Esophagus squamous epithelium (tissue), 5 donors: ENCODE results near the gene CHCHD3. TPM values are rescaled to one million over a fixed set of nuclear protein-coding genes. Genes with fewer than 3 reads are reported as not detected.

ENCODE experiments used
- DNase-seq: peaks from one replicate; lab custom pipeline; 2025; lab: John Stamatoyannopoulos, UW
- H3K27ac ChIP-seq, 4 donors: fragments of 200-600 bp; sonication (generic); one replicate each; pipeline ENCODE4 v1.5.1; 2016 to 2019; ENCODE audit warnings: mild to moderate bottlenecking in 1 of 4
- H3K27me3 ChIP-seq, 4 donors: fragments of 200-600 bp; sonication (generic); 1 replicate in 3 of 4; 2 replicates in 1 of 4; pipeline versions ENCODE4 v1.5.1 to v1.6.0; 2017 to 2021; ENCODE audit warnings: antibody characterized with exemption in 1 of 4
- H3K36me3 ChIP-seq, 3 donors: fragments of 200-600 bp; sonication (generic); one replicate each; pipeline ENCODE4 v1.5.1; 2016 to 2019
- H3K4me1 ChIP-seq, 3 donors: fragments of 200-600 bp; sonication (generic); one replicate each; pipeline ENCODE4 v1.5.1; 2017 to 2019
- H3K4me3 ChIP-seq, 4 donors: fragments of 200-600 bp; sonication (generic); 1 replicate in 3 of 4; 2 replicates in 1 of 4; pipeline ENCODE4 v1.5.1; 2016 to 2019; ENCODE audit warnings: mild to moderate bottlenecking in 2 of 4, moderate library complexity in 1 of 4
- H3K9me3 ChIP-seq, 3 donors: fragments of 200-600 bp; sonication (generic); one replicate each; pipeline ENCODE4 v1.5.1; 2016 to 2019
- POLR2A ChIP-seq, 4 donors: fragments of 450-650 bp; IDR thresholded peaks; one replicate each; pipeline ENCODE4 v1.6.1; 2017; ENCODE audit warnings: antibody characterized with exemption in 4 of 4, mild to moderate bottlenecking in 4 of 4, moderate library complexity in 3 of 4
- WGBS, 2 donors: methylation state at CpG; one replicate each; pipeline ENCODE4 v1.1.5; 2018; 5-methylcytosine and 5-hydroxymethylcytosine counted together
- intact Hi-C: fragments of 100-400 bp; cut with DNase I; formaldehyde crosslinking; loops from one replicate; pipeline ENCODE4 v1.15.0; 2022
- total RNA-seq, 4 donors: library from RNA; depleted of rRNA; stranded (reverse); fragments of >200 nt; gene quantifications; one replicate each; pipeline ENCODE4 v1.1.0, GENCODE V29; 2016
- TF ChIP-seq, protein P1 (sequence below), 6 experiments: fragments of 450-650 bp in 4 of 6; fragments of 200-600 bp in 2 of 6; sonication (generic) in 2 of 6; IDR thresholded peaks; one replicate each; pipeline ENCODE4 v1.5.1; 2016 to 2019; ENCODE audit warnings: antibody characterized with exemption in 6 of 6, mild to moderate bottlenecking in 4 of 6, moderate library complexity in 4 of 6
- donor health status: DM: yes; HTN: yes; CAD: no.

CHCHD3 gene
- total RNA-seq, 4 donors from 2014 or later: 36.8 to 55.0 (median 40.9) TPM

GRCh38 chr7:133070562-133070961, 11.3 kb downstream of the CHCHD3 start:
- intact Hi-C loops: no loop called here

GRCh38 chr7:133065301-133065700, 16.6 kb downstream of the CHCHD3 start:
- H3K4me3 ChIP-seq: no peak overlapping the region
- intact Hi-C loops: no loop called here
- H3K27ac ChIP-seq: no peak overlapping the region
- 94 to 95% methylated on average over 1 of the region's 1 CpG for WGBS, 2 donors
- H3K4me1 ChIP-seq: peaks cover 0 to 1% (median 0%) of the 10 kb centered on the region in 3 donors
- H3K36me3 ChIP-seq: peaks cover 0 to 45% (median 0%) of the 10 kb centered on the region in 3 donors
- TF ChIP-seq POLR2A (IDR thresholded peaks at IDR 0.05): no peak
- TF ChIP-seq, protein P1, sequence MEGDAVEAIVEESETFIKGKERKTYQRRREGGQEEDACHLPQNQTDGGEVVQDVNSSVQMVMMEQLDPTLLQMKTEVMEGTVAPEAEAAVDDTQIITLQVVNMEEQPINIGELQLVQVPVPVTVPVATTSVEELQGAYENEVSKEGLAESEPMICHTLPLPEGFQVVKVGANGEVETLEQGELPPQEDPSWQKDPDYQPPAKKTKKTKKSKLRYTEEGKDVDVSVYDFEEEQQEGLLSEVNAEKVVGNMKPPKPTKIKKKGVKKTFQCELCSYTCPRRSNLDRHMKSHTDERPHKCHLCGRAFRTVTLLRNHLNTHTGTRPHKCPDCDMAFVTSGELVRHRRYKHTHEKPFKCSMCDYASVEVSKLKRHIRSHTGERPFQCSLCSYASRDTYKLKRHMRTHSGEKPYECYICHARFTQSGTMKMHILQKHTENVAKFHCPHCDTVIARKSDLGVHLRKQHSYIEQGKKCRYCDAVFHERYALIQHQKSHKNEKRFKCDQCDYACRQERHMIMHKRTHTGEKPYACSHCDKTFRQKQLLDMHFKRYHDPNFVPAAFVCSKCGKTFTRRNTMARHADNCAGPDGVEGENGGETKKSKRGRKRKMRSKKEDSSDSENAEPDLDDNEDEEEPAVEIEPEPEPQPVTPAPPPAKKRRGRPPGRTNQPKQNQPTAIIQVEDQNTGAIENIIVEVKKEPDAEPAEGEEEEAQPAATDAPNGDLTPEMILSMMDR (IDR thresholded peaks at IDR 0.05): no peak
- DNase-seq: no peak
- H3K9me3 ChIP-seq: no peaks in the 10 kb centered on the region
- H3K27me3 ChIP-seq: no peaks in the 10 kb centered on the region

More at GRCh38 chr7:133070562-133070961, 11.3 kb downstream of the CHCHD3 start:
- Histone ChIP-seq H3K27ac (no peak overlapping the region), H3K9me3 (no peaks in the 10 kb centered on the region), H3K4me3 (no peak overlapping the region), H3K4me1 (peaks cover 0 to 11% (median 4%) of the 10 kb centered on the region in 3 donors), H3K27me3 (no peaks in the 10 kb centered on the region), H3K36me3 (peaks cover 0 to 36% (median 0%) of the 10 kb centered on the region in 3 donors)
- WGBS, 2 donors: 20 to 25% methylated on average over 2 of the region's 2 CpGs
- no peak for DNase-seq
- TF ChIP-seq POLR2A (IDR thresholded peaks at IDR 0.05): no peak
- TF ChIP-seq, protein P1 (IDR thresholded peaks at IDR 0.05): no peak

DNA sequence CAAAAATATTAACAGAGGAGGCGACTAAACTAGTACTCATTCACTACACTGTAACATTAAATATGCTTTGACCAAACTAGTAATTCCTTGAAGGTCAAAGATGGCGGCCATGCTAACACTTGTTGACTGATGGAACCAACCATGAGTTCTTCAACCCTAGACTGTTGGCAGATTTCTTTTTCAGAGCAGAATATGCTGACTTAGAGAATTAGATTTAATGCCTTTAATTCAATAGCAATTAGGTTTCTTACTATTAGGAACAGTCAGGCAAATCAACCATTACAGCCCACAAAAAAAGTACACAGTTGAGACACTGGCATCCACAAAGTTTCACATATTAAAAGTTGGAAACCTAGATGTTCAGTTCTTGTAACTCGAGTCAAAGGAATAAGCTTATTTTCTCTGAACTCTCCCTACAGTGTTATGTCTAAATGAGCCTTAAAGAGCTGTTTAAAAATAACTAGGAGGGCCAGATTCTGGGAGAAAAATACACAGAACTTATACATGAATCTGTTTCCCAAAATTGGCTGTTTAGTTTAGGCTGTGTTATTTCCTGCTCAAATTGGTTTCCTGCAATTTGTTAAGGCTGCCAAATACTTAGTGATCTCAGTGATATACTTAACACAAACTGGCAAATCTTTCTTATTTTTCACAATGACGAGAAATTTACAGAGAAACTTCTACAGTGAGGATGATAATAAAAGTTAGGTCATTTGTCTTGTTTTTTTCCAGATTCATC, 17.6 kb downstream of the CHCHD3 start:
- 77 to 84% methylated on average over 4 of the region's 4 CpGs for WGBS, 2 donors

GRCh38 chr7:133061792-133062191, 20.1 kb downstream of the CHCHD3 start:
- Histone ChIP-seq H3K36me3 (peaks cover 0 to 17% (median 0%) of the 10 kb centered on the region in 3 donors), H3K4me3 (no peak overlapping the region), H3K9me3 (no peaks in the 10 kb centered on the region), H3K27ac (no peak overlapping the region), H3K27me3 (no peaks in the 10 kb centered on the region), H3K4me1 (peaks cover 0 to 3% (median 0%) of the 10 kb centered on the region in 3 donors)
- 90 to 91% methylated on average over 2 of the region's 2 CpGs for WGBS, 2 donors
- intact Hi-C loops: no loop called here
- TF ChIP-seq POLR2A (IDR thresholded peaks at IDR 0.05): no peak
- TF ChIP-seq, protein P1 (IDR thresholded peaks at IDR 0.05): no peak
- no peak for DNase-seq

More for the DNA sequence above, 17.6 kb downstream of the CHCHD3 start:
- Histone ChIP-seq H3K4me1 (no peaks in the 10 kb centered on the region), H3K27me3 (no peaks in the 10 kb centered on the region), H3K27ac (no peak overlapping the region), H3K9me3 (no peaks in the 10 kb centered on the region), H3K4me3 (no peak overlapping the region), H3K36me3 (peaks cover 0 to 42% (median 0%) of the 10 kb centered on the region in 3 donors)
- TF ChIP-seq, protein P1 (IDR thresholded peaks at IDR 0.05): no peak
- no peak for TF ChIP-seq POLR2A (IDR thresholded peaks at IDR 0.05)
- intact Hi-C loops: no loop called here
- no peak for DNase-seq

DNA sequence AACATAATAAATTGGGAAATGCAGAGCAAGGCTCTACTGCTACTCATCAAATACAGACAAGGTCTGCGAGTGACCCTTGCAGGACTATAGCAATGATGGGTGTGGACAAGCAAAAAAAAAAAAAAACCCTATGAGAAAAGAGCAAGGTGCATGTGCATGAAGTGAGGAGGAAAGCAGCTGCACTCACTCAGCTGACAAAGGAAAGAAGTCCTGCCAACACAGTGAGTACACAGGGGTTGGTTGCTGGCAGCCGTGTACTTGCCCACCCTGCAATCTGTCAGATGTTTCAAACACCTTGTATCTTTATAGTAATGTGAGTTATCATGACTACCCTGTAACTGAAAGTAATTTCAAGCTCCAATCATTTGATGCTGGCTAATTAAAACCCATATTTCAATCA, 20.5 kb downstream of the CHCHD3 start:
- Histone ChIP-seq H3K4me3 (no peak overlapping the region), H3K27me3 (no peaks in the 10 kb centered on the region), H3K36me3 (peaks cover 0 to 13% (median 0%) of the 10 kb centered on the region in 3 donors), H3K27ac (no peak overlapping the region), H3K9me3 (no peaks in the 10 kb centered on the region), H3K4me1 (peaks cover 0 to 7% (median 0%) of the 10 kb centered on the region in 3 donors)
- no peak for DNase-seq
- intact Hi-C loops: no loop called here
- 88 to 93% methylated on average over 2 of the region's 2 CpGs for WGBS, 2 donors
- TF ChIP-seq, protein P1 (IDR thresholded peaks at IDR 0.05): no peak
- TF ChIP-seq POLR2A (IDR thresholded peaks at IDR 0.05): no peak
